CD4-positive, alpha-beta T cell treated with Interleukin-4 for 1 hour (primary cell): Measurements from ENCODE around the gene TLNRD1.

Experiments
- DNase-seq, 2 donors: peaks; one replicate each; pipeline ENCODE4 v3.0.0-alpha.2; 2020 to 2022

TLNRD1 gene

DNA sequence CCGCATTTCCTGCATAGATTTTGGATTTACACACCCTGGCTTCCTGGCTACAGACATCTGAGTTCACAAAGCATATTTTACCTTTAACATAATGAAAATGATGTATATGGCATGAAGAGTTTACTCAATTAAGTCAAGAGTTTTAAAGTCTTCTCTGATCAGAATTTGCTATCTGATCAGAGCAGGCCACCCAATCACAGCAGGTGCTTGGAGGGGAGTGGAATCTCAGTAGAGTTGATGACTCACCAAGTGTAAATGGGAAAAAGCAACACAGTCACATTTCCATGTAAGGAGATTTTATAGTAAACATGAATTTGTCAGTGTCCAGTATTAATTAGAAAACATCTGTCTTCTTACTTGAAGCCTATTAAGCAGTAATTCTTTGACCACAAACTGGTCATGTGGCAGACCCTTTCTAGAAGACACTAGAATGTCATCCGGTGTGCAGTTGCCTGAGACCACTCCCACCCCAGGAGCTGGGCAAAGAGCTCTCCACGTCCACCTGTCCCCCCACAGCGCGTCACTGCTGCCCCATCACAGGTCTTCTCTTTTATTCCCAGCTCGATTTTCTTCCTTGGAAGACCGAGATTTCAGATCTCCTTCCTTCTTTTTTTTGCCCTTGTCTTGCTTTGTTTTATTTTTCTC lies 21.9 kb upstream of the TLNRD1 start:
- DNase-seq: no peak

DNA sequence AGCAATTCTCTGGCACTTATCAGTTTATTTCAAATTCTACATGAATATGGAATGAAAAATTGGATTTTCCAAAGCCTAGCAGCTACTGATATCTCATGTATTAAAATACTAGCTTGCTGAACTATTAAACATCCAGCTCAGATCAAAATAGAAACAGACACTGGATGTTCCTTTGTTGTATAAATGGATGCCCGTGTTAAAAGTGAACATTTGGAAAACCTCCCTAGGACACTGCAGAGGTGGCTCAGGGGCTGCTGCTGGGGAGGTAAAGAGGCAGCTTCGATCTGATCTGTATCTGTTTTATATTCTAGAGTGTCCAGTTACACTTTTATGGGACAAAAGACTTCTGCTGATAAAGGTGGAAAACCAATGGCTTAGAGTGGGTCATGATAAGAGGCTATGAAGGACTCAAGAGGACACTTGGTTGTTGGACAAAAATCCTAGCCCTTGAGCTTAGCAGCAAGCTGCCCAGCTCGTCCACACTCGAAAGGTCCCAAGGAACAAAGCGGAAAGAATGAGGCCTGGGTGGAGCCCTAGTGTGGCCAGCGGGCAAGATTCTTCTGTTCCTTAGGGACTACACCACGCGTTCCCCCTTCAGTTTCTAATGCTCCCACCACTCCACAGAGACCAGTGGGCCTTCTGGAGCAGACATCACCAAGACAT lies 21.1 kb upstream of the TLNRD1 start:
- DNase-seq: no peak

DNA sequence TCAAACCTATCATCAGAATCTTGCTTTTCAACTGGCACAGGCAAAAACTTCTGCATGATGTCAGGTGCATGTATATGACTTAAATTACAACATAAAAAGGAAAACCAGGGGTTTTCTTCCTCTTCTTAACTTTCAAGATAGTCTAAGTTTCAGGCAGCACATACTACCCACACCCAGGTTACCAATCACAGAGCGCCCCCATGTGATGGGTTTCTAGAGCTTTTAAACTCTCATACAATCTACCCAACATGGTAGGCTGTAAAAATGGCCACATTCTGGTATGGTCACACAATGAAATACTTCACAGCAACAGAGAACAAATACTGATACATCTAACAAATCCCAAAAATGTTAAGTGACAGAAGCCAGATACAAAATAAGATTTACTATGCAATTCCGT lies 18.5 kb upstream of the TLNRD1 start:
- DNase-seq: no peak

DNA sequence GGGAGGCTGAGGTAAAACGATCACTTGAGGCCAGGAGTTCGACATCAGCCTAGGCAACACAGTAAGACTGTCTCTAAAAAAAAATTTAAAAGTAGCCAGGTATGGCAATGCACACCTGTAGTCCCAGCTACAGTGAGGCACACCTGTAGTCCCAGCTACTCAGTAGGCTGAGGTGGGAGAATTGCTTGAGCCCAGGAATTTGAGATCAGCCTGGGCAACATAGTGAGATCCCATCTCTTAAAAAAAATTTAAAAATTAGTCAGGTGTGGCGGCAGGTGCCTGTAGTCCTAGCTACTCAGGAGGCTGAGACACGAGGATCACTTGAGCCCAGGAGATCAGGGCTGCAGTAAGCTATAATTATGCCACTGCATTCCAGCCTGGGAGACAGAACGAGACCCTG lies 17.9 kb upstream of the TLNRD1 start:
- DNase-seq: no peak

DNA sequence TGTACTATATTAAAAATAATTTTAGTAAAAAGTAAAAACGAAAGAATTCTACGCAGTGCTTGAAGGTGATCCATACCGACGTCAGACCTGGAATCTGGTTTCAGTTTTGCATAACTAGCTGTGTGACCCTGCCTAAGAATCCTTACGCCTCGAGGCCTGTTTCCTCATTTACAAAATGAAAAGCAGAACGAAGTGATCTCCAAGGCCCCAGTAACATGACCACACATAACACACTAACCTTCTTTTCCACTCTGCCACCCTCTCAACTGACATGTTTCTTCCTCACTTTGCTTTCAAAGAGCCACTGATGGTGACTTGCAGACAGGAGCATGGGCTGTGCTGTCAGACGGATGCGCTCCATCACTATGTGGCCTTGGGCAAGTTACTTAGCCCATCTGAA lies 15.9 kb upstream of the TLNRD1 start:
- DNase-seq: peak in 1 of 2 donors; percentile 51

DNA sequence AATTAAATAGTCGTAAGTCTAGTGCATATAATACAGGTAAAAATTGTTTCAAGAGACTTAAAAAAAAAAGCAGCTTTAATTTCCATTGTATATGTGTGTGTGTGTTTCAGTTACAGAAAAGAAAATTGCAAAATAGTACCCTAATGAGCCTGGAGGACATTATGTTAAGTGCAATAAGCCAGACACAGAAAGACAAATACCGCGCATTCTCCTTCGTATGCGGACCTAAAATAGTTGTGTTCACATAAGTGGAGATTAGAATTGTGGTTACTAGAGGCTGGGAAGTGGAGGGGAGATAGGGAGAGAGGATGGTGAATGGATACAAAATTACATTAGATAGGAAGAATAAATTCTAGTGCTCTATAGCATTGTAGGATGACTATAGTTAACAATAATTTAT lies 14.7 kb upstream of the TLNRD1 start:
- no peak for DNase-seq

DNA sequence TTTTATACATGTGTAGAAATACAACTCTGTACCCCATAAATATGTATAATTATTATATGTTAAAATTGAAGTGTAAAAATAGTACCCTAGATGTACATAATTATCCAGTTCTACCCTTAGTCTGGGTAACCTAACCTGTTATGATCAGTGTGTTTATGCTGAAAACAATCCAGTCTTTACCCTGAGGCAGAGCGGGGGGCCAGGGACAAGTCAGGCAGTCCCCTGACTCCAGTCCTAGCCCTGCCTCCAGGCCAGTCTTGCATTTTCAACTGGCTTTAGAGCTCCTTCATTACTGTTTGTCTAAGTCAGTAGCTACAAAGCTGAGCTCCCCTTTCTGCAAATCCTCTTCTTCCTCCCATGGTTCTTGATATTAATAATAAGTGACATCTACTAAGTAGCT lies 14.2 kb upstream of the TLNRD1 start:
- DNase-seq: no peak

DNA sequence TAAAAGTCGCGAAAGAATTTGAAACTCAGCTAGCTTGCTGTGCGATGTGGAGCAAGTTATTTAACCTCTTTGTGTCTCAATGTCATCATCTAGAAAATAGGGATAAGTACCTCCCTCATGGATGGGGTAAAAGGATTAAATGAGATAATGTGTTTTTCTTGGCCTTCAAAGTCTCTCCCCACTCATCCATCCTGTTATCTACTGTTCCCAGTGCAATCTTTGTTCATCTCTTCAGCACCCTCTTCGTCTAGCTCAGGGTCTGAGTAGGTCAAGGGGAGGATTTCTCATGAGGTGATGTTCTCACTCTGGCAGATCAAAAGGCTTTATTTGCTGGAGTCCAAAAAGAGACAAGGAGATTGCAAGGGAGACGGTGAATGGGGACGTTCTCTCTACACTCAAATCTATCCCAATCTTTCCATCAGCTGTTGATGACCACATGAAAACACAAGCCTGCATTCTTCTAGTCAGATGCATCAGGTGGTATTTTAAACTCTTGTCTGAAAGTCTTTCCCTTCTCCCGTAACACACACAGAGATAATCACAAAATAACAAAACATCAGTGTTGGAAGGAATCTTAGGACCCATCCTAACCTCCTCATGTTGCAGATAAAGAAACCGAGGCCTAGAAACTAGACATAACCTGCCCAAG lies 12.5 kb upstream of the TLNRD1 start:
- no peak for DNase-seq

DNA sequence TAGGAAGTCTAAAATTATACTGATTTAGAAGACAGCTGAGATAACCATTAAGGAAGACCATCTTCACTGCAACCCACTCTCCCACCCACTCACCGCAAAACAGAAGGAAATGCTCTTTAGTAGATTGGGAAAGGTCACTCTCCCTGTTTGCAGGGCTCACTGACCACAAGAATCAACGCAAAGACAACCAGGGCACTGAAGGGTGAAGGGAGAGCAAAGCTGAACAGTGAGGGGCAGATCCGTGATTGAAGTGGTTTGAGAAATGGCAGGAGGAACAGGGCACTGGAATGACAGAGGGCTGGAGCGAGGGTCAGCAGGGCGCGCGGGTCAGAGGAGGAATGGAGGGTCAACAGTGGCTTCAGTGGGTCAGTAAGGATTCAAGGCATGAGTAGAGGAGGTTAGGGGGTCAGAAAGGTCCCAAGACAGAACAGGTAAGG lies 11.6 kb upstream of the TLNRD1 start:
- no peak for DNase-seq

DNA sequence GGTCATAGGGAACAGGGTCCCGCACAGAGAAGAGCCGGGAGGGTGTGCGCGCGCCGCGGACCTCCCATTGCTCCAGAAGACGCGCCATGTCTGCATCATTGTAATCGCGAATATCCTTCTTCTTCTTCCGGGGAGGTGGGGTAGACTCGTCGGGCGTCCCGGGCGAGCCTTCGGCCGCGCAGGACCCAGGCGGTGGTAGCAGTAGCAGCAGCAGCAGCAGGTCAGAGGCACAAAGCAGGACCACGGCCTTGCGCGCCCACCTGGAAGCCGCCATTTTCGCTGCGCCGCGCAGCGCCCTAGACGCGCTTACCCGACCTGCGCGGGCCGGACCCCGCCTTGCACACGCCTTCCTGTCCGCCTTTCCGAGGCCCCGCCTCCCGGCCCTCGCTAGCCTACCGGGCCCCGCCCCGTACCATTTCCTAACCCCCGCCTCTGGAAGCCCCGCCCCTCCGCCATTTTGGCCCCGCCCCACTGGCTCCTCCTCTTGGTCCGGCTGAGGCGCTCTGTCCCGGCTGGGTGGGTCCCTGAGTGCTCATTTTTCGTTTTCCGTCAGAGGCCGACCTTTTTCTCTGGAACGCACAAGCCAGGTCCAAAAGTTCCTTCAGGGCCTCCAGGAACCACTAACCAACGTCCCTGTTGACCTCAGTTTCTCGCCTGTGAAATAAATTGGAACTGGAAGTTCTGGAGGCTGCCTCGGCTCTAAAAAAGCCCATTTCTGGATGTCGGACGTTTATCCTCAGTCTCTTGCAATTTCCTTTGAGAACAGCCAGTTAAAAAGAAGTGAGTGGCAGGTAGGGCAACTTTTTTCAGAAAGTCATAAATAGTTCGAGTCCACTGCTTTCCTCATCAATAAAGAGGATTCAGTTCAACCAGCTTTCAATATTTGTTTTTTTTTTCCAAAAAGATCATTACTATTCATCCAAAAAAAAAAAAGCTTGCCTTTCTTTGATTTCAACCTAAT lies 10.9 kb upstream of the TLNRD1 start, which contains the start of gene MESD:
Gene MESD (minus strand): TSS at position 302 of the 961 bp plus-strand sequence. CDS start 28 bp downstream, at position 274.
- peak; percentile 95 to 96 for DNase-seq

DNA sequence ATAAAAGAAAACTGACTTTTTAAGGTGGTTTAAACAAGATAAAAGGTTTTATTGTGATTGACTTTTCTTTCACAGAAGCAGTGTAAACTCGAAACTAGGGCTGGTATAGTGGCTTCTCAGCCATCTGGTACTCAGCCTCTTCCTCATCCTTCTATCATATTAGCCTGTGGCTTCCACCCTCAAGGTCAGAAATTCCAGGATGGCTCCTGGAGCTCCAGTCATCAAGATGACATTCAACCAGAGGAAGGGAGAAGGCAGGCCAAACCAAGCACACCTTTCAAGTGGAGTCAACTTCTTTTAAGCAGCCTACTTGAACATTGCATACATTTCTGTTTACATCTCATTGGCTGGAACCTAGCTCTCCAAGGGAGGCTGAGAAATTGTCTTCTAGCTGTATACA lies 9.8 kb upstream of the TLNRD1 start:
- no peak for DNase-seq

DNA sequence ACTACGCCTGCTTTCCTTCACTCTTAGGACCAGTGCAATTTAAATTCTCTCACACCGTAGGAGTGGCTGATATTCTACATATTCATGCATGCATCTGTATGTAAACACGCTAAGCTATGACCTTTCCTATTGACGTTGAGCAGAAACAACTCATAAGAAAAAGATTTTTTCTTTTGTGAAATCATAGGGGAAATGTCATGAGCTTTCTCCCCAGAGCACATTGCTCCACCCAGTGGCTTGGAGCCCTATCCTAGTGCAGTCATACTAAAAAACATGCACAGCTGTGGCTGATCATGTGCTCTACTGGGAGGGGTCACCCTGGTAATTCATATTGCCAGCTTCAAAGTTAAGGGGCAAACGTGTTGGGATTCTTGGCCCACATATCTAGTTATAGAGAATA lies 9.3 kb upstream of the TLNRD1 start:
- DNase-seq: peak; percentile 17 to 22

DNA sequence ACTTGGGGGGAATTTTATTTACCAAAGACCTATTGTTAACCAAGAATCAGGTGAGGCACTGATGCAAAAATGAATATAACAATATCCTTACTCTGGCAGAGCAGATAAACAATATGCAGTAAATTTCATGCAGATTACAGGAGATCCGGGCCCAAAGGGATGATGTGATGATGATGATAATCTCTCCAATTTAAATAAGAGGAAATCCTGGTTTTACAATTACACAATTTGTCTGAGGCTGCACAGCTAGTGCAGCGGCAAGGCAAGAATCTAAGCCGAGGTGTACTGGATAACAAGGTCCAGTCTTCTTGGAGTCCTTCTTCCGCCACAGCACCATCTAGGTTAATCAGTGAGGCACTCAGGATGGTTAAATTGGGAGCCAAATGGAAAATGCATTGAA lies 8.7 kb upstream of the TLNRD1 start:
- no peak for DNase-seq

DNA sequence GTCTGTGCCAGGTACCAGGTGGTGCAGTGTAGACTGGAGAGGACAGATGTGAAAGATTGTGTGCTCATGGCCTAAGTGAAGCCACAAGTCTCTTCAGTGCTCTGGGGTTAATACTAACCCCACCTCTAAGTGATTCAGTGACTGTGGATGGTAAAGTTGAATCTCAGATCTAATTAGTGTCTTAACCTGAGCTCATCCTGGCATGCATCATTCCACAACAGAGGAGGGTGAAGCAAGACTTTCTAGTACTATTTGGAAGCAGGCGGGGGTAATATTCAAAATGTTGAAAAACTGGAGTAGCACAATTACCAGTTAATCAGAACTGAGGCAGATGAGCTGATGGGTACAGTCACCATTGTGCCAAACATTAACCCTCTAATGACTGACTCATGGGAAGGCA lies 8.3 kb upstream of the TLNRD1 start:
- DNase-seq: no peak

DNA sequence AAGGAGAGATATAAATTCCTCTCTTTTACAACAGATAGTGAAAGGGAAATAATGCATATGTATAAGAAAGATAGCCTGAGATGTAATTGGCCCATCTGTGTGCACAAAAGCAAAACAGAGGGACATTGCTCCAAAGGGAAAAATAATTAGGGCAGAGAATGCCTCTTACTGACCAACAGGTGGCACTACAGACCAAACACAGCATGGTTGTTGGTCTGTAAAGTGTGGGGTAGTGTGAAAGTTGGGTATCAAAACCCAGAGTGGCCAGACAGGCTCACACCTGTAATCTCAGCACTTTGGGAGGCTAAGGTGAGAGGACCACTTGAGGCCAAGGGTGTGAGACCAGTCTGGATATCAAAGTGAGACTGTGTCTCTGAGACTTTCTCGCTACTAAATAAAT lies 4.5 kb upstream of the TLNRD1 start:
- peak; percentile 19 to 33 for DNase-seq

DNA sequence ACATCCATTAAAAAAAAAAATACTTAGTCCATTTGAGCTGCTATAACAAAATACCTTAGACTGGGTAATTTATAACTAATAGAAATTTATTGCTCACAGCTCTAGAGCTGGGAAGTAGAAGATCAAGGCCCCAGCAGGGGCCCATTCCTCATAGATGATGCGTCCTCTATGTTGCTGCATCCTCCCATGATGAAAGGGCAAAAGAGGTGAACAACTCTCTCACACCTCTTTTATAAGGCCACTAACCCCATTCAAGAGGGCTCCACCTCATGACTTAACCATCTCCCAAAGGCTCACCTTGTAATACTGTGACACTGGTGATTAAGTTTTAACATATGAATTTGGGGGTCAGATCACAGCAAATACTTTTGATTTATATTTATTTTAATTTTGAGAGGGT lies 3.0 kb upstream of the TLNRD1 start:
- no peak for DNase-seq

DNA sequence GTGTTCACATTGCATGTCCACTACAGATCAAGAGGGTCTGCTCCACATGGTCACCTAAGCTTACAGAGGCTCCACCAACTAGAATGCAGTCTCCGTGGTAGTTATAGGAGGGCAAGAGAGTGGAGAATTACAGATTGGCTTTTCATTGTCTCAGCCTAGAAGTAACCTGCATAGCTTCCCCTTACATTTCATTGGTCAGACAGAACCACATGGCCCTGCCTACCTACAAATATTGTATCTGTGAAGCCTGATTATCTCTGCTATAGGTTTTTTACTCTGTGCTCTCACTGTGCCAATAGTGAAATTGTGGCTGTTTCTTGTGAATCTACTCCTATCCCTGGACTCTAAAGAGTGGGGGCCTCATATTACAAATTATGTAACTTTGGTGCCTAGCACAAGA lies 2.5 kb upstream of the TLNRD1 start:
- DNase-seq: peak in 1 of 2 donors; percentile 27

DNA sequence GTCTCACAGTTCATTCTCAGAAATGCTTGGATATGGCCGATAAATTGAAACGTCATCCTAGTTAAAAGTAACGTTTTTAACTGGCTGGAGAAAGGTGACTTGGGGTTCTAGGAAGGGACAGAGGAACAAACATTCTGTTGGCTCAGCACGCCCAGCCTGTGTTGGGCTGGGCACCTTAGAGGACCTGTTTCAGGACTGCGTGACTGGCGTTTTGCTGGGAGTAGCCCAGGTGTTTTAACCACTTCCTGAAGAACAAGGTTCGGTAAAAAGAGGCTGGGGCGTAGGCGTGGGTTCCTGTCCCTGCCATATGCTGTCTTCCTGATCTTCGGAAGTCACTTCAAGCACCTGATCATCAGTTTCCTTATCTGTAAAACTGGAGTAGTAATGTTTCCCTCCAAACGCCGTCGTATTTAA lies 1.1 kb upstream of the TLNRD1 start:
- DNase-seq: peak; percentile 55 to 66

DNA sequence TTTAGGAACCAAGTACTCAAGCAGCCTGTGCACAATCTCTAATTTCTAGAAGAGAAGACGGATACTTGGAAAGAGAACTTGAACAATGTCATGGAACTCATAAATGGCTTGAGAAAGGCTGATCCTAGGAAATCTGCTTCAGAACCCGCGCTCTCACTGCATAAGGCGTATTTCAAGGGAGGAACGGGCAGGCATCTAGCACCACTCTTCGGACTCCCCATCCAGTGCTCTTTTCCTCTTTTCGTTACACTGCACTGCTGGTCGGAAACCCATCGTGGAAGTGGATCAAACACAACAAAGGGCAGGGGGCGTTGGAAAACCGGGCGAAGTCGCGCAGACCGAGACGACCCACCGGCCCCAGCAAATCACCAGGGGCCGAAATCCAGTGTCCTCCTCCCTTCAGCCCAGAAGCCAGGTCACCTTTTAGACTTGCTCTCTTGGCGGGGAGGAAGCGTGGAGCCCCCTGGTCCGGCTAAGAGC lies 539 bp upstream of the TLNRD1 start:
- no peak for DNase-seq

DNA sequence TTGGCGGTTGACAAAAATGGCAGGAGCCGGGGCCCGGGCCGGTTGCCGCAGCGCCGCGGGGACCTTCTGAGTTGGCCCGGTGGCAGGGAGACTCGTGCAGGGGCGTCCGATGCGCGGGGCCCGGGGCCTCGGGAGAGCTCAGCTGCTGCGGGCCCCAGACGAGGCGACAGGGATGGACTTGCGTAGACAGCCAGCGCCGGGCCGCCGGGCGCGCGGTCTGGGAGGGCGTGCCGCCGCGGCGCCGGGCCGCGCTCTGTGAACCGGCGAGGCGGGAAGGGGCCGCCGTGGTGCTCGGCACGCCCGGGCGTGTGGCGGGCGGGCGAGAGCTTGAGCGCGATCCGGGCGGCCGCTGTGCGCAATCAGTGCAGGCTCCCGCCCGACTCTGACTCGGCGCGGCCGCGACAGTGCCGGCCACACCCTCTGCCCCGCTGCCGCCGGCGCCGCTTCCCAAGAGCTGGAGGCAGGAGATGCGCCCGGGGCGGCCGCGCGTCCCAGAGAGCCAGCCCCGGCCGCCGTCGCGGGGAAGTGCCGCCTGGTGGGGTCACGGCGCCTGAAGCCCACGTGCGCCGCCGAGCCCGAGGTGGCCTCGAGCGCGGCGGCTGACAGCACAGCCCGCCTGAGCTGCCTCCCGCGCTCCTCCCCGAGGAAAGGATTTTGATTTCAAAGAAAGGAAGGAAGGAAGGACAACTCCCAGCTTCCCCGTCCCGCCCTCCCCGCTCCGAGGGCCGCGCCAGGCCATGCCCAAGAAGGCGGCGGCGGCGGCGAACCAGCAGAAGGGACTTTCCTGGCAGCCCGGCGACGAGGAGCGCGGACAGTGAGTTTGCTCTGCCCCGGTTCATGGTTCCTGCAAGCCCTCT lies 657 bp downstream of the TLNRD1 start:
- DNase-seq: peak; percentile 67 to 69

DNA sequence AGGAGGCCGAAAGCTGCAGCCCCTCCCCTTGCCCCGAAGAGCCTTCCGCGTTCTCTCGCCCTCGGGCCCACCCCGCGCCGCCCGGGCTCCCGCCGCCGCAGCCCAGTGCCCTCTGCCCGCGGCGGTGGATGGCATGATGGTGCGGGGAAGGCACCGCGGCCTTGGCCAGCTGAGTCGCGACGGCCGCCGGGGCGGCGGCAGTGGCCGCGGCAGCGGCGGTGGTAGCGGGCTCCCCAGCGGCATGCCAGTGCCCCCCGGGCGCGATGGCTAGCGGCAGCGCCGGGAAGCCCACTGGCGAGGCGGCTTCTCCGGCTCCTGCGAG lies 1.2 kb downstream of the TLNRD1 start:
- DNase-seq: no peak
